HG02840 (cell line): ENCODE measurements around the gene TRO.

Experiments used
- ATAC-seq: cut with Tn5 transposase; IDR thresholded peaks from one replicate; pipeline ENCODE4 v1.9.1; 2021; ENCODE audit warnings: mild to moderate bottlenecking, moderate library complexity, moderate number of reproducible peaks; ENCODE audit not compliant: unreplicated experiment, low FRiP score

TRO gene

GRCh38 chrX:54945224-54945623 is 24.6 kb downstream of the TRO start:
- no peak for ATAC-seq

GRCh38 chrX:54950730-54951375 is 30.2 kb downstream of the TRO start:
- ATAC-seq, result no peak

GRCh38 chrX:54961750-54962149 is 41.1 kb downstream of the TRO start:
- no peak for ATAC-seq

GRCh38 chrX:54964766-54965497 is 44.3 kb downstream of the TRO start:
- no peak for ATAC-seq

GRCh38 chrX:54977387-54977786 is 56.8 kb downstream of the TRO start:
- ATAC-seq, result no peak

GRCh38 chrX:54978448-54978847 is 57.8 kb downstream of the TRO start:
- no peak for ATAC-seq

GRCh38 chrX:54979432-54979831 is 58.8 kb downstream of the TRO start:
- ATAC-seq, result no peak

- ATAC-seq, result no peak
These were observed 59.7 kb downstream of the TRO start for GRCh38 chrX:54980334-54980733.
